Fibroblast of skin of abdomen (primary cell): ENCODE measurements around the gene P2RX1.
"Not testable (repeated sequence)": the region's sequence is repeated elsewhere in the genome, so short reads cannot be mapped to it uniquely, and the experiment has no call there.

Experiments
- DNase-seq: peaks from one replicate; pipeline ENCODE4 v3.0.0-alpha.2; 2013

P2RX1 gene

GRCh38 chr17:3854204-3854603 lies 62.1 kb downstream of the P2RX1 start:
- not testable (repeated sequence) for DNase-seq

GRCh38 chr17:3852561-3852960 lies 63.7 kb downstream of the P2RX1 start:
- DNase-seq = no peak

GRCh38 chr17:3851461-3852100 lies 64.7 kb downstream of the P2RX1 start:
- no peak for DNase-seq

DNA sequence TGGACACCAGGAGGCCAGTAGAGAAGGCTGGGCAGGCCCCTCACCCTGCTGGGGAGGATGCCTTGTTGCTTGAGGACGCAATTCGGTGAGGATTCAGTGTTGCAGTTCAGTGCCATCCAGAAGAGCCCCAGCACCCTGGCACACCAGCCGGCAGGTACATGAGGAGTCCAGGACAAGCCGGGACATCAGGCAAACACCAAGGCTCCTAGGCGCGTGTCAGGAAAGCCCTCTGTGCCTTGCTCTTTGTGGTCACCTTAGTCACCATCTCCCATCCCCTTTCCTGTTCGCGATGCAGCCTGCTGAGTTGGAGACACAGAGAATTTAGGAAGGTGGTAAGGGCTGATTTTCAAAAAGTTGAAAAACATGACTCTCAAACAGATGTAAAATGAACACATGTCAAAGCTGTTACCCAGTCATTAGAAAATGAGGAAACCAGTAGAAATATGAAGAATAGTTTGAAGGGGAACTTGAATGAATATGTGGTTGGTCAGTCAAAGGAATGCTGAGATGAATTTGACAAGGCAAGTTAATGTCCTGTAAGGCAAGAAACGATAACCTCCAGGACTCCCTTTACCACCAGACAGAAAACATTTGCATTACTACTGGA lies 67.9 kb downstream of the P2RX1 start:
- no peak for DNase-seq

DNA sequence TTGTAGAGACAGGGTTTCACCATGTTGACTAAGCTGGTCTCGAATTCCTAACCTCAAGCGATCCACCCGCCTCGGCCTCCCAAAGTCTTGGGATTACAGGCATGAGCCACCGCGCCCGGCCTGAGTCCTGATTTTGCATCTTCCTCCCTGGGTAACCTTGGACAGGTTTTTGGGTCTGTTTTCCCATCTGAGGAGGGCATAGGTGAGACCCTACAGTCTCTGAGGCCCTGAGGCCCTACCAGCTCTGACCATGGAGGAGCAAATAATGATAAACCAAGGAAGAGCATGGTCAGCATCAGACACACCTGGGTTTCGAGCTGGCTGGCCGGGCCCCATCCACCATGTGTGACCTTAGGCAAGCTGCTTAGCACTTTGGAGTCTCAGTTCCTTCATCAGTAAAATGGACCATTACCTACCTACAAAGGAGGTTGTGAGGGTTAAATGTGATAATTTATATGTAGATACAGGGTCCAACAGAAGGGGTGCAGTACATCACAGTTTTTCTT lies 69.0 kb downstream of the P2RX1 start:
- no peak for DNase-seq
